Activated CD4-positive, alpha-beta T cell treated with anti-CD3 and anti-CD28 coated beads, Interleukin-2, amount 50 U/mL, for 4 hours (primary cell): ENCODE data around the gene MTX1.

Experiments used
- DNase-seq, 2 experiments: peaks; one replicate each; pipeline ENCODE4 v3.0.0-alpha.2; 2020

MTX1 gene

GRCh38 chr1:155174324-155175280 lies 33.9 kb upstream of the MTX1 start:
- peak; percentile 38 to 45 for DNase-seq

GRCh38 chr1:155175281-155175926 lies 33.1 kb upstream of the MTX1 start:
- DNase-seq = no peak

GRCh38 chr1:155175927-155176371 lies 32.5 kb upstream of the MTX1 start:
- DNase-seq = no peak

- peak; percentile 81 to 83 for DNase-seq
Measured at GRCh38 chr1:155176544-155177071, 31.9 kb upstream of the MTX1 start.

- DNase-seq = no peak
Measured at GRCh38 chr1:155177192-155177917, 31.1 kb upstream of the MTX1 start.

GRCh38 chr1:155177918-155178281 lies 30.6 kb upstream of the MTX1 start:
- DNase-seq = no peak

GRCh38 chr1:155178441-155179111 lies 29.9 kb upstream of the MTX1 start:
- no peak for DNase-seq

GRCh38 chr1:155179112-155180031 lies 29.1 kb upstream of the MTX1 start:
- DNase-seq = no peak

GRCh38 chr1:155181371-155182051 lies 27.0 kb upstream of the MTX1 start:
- no peak for DNase-seq

GRCh38 chr1:155182052-155182550 lies 26.4 kb upstream of the MTX1 start:
- no peak for DNase-seq

GRCh38 chr1:155183775-155184221 lies 24.7 kb upstream of the MTX1 start:
- DNase-seq = no peak

GRCh38 chr1:155184351-155184811 lies 24.1 kb upstream of the MTX1 start:
- DNase-seq = no peak

- DNase-seq = no peak
Measured at GRCh38 chr1:155184835-155185782, 23.4 kb upstream of the MTX1 start.

GRCh38 chr1:155185783-155186066 lies 22.8 kb upstream of the MTX1 start:
- no peak for DNase-seq

- DNase-seq = no peak
Measured at GRCh38 chr1:155186067-155186793, 22.3 kb upstream of the MTX1 start.

GRCh38 chr1:155186794-155187455 lies 21.6 kb upstream of the MTX1 start:
- no peak for DNase-seq

- DNase-seq = no peak
Measured at GRCh38 chr1:155187456-155187891, 21.0 kb upstream of the MTX1 start.

GRCh38 chr1:155188268-155188667 lies 20.2 kb upstream of the MTX1 start:
- DNase-seq = no peak
